T-cell (primary cell): ENCODE measurements around the gene GTF3C5. TPM values are rescaled to one million over a fixed set of nuclear protein-coding genes. Genes with fewer than 3 reads are reported as not detected.
"Not testable (repeated sequence)": the region's sequence is repeated elsewhere in the genome, so short reads cannot be mapped to it uniquely, and the experiment has no call there.

ENCODE experiments used
- ATAC-seq, 4 experiments: fragments of 200-7000 bp in 3 of 4; fragments of 150-1000 bp in 1 of 4; cut with Tn5 transposase; replicated peaks in 1 of 4; 1 replicate in 3 of 4; 2 replicates in 1 of 4; pipeline ENCODE4 v1.10.0; 2021; ENCODE audit warnings: moderate library complexity in 3 of 4, mild to moderate bottlenecking in 2 of 4, moderate number of reproducible peaks in 1 of 4
- CTCF ChIA-PET, 2 donors: fragments of 300-600 bp; sonication (Branson Sonifier 250); formaldehyde crosslinking; loops; one replicate each; lab custom pipeline; 2022; ENCODE audit warnings: antibody characterized with exemption in 2 of 2; lab: Charles Lee
- POLR2A ChIA-PET, 2 donors: fragments of 300-600 bp; sonication (Branson Sonifier 250); formaldehyde crosslinking; loops; one replicate each; lab custom pipeline; 2022; ENCODE audit warnings: antibody characterized with exemption in 2 of 2; lab: Charles Lee
- DNase-seq, 35 experiments: peaks; one replicate each; pipeline versions ENCODE4 v3.0.0 to v3.0.0-alpha.2; 2013 to 2023
- H3K27ac ChIP-seq: one replicate; pipeline ENCODE4 v1.5.1; 2013; ENCODE audit warnings: low read length
- H3K27me3 ChIP-seq, 2 experiments: replicated peaks in 1 of 2; 1 replicate in 1 of 2; 2 replicates in 1 of 2; pipeline versions ENCODE4 v1.6.1 to v1.7.0; 2013; ENCODE audit warnings: low read length in 1 of 2, mixed read lengths in 1 of 2; ENCODE audit not compliant: control insufficient read depth in 2 of 2, insufficient read depth in 2 of 2; ENCODE audit errors: extremely low read depth in 1 of 2
- H3K36me3 ChIP-seq, 2 donors: 1 replicate in 1 of 2; 2 replicates in 1 of 2; pipeline versions ENCODE4 v1.6.1 to v1.7.0; 2013; ENCODE audit warnings: low read length in 1 of 2; ENCODE audit not compliant: control insufficient read depth in 2 of 2, insufficient read depth in 1 of 2; ENCODE audit errors: extremely low read depth in 1 of 2
- H3K4me1 ChIP-seq, 2 experiments: 1 replicate in 1 of 2; 2 replicates in 1 of 2; pipeline versions ENCODE4 v1.6.1 to v1.7.0; 2013; ENCODE audit warnings: low read length in 2 of 2, mixed read lengths in 1 of 2; ENCODE audit not compliant: insufficient read depth in 2 of 2, control insufficient read depth in 1 of 2; ENCODE audit errors: extremely low read depth in 1 of 2
- H3K4me3 ChIP-seq, 2 donors: 1 replicate in 1 of 2; 2 replicates in 1 of 2; pipeline versions ENCODE4 v1.5.1 to v1.7.0; 2013; ENCODE audit warnings: mild to moderate bottlenecking in 2 of 2, low read length in 1 of 2, moderate library complexity in 1 of 2; ENCODE audit not compliant: control insufficient read depth in 1 of 2; ENCODE audit errors: extremely low read depth in 1 of 2
- H3K9me3 ChIP-seq: 2 replicates; pipeline ENCODE4 v1.7.0; 2013
- H3K27ac Mint-ChIP-seq, 2 donors: one replicate each; pipeline ENCODE4 v1.8.0; 2020 to 2021; ENCODE audit warnings: mild to moderate bottlenecking in 2 of 2, mixed read lengths in 2 of 2
- H3K27me3 Mint-ChIP-seq, 2 donors: one replicate each; pipeline ENCODE4 v1.8.0; 2021 to 2022; ENCODE audit warnings: mixed read lengths in 2 of 2
- H3K36me3 Mint-ChIP-seq: one replicate; pipeline ENCODE4 v1.8.0; 2021; ENCODE audit warnings: mixed read lengths
- H3K4me1 Mint-ChIP-seq, 3 donors: one replicate each; pipeline ENCODE4 v1.8.0; 2020 to 2022; ENCODE audit warnings: mixed read lengths in 3 of 3, mild to moderate bottlenecking in 1 of 3
- H3K4me3 Mint-ChIP-seq, 3 donors: one replicate each; pipeline ENCODE4 v1.8.0; 2020 to 2022; ENCODE audit warnings: mild to moderate bottlenecking in 3 of 3, mixed read lengths in 3 of 3, moderate library complexity in 3 of 3
- H3K9me3 Mint-ChIP-seq, 3 donors: one replicate each; pipeline ENCODE4 v1.8.0; 2020 to 2022; ENCODE audit warnings: mixed read lengths in 3 of 3
- WGBS: methylation state at CpG from one replicate; pipeline ENCODE4 v1.1.5; 2013; ENCODE audit warnings: missing lambda C conversion rate; ENCODE audit not compliant: insufficient coverage; 5-methylcytosine and 5-hydroxymethylcytosine counted together
- total RNA-seq, 35 experiments: library from RNA in 6 of 35; stranded (reverse) in 6 of 35; fragments of 120-200 nt in 1 of 35; gene quantifications; one replicate each; pipeline versions ENCODE4 v1.2.1 to v1.2.4 and lab custom pipeline; 2013 to 2026

The GTF3C5 gene
- total RNA-seq, 5 donors from 2014 or later (not counting 1 experiment from before 2014, with no cell fraction given), result 46.6 to 91.2 (median 80.0) TPM

DNA sequence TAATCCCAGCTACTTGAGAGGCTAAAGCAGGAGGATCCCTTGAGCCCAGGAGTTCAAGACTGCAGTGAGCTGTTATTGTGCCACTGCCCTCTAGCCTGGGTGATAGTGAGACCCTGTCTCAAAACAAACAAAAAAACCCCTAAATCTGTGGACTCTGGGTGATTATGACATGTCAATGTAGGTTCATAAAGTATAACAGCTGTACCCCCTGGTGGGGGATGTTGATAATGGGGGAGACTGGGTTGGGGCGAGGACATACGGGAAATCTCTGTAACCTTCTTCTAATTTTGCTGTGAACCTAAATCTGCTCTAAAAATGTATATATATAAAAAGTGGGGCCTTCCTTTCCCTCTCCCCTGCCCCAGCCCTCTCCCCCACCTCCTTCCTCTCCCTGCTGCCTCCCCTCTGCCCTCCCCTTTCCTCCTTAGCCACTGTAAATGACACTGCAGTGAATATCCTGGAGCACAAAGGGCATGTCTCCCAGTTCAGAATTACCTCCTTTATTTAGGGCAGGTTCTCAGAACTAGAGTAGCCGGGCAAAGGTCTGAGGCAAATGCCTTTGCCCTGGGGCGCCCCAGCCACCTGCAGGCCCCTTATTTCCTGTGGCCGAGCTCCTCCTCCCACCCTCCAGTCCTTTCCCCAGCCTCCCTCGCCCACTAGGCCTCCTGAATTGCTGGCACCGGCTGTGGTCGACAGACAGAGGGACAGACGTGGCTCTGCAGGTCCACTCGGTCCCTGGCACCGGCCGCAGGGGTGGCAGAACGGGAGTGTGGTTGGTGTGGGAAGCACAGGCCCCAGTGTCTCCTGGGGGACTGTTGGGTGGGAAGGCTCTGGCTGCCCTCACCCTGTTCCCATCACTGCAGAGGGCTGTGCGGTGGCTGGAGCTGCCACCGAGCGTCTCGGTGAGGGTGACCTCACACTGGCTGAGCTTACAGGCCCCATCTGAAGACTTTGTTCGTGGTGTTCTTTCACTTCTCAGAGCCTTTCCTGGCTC, 50.3 kb downstream of the GTF3C5 start:
- 94% methylated on average over 5 of the region's 18 CpGs for WGBS
- H3K4me3 Mint-ChIP-seq, POLR2A ChIA-PET: not testable (repeated sequence)

DNA sequence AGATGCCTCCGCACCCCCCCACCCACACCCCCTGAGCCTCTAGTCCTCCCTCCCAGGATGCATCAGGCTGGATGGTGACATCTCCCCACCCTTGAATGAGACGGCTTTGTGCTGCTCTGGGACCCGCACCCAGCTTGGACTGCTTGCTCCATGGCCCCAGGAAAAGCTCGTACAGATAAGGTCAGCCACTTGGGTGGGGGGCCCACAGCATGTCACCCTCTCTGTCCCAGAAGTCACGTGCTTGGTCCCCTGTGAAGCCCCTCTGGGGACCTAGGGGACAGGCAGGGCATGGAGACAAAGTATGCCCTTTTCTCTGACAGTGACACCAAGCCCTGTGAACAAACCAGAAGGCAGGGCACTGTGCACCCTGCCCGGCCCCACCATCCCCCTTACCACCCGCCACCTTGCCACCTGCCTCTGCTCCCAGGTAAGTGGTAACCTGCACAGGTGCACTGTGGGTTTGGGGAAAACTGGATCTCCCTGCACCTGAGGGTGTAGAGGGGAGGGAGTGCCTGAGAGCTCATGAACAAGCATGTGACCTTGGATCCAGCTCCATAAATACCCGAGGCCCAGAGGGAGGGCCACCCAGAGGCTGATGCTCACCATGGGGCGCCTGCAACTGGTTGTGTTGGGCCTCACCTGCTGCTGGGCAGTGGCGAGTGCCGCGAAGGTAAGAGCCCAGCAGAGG, 51.3 kb downstream of the GTF3C5 start:
- H3K4me1 Mint-ChIP-seq, H3K27me3 Mint-ChIP-seq, H3K4me3 ChIP-seq, DNase-seq, H3K4me1 ChIP-seq, H3K9me3 Mint-ChIP-seq, H3K36me3 Mint-ChIP-seq, CTCF ChIA-PET, ATAC-seq, H3K9me3 ChIP-seq, H3K27me3 ChIP-seq, H3K27ac Mint-ChIP-seq, H3K36me3 ChIP-seq, H3K4me3 Mint-ChIP-seq, H3K27ac ChIP-seq, POLR2A ChIA-PET: not testable (repeated sequence)
- WGBS, result 81% methylated on average over 5 of the region's 12 CpGs

More for the DNA sequence above, 50.3 kb downstream of the GTF3C5 start:
- H3K27ac ChIP-seq, H3K9me3 ChIP-seq, H3K36me3 ChIP-seq, H3K36me3 Mint-ChIP-seq, H3K27ac Mint-ChIP-seq, DNase-seq, CTCF ChIA-PET, H3K4me3 ChIP-seq, H3K9me3 Mint-ChIP-seq, H3K27me3 ChIP-seq, H3K4me1 Mint-ChIP-seq, ATAC-seq, H3K27me3 Mint-ChIP-seq, H3K4me1 ChIP-seq: not testable (repeated sequence)

DNA sequence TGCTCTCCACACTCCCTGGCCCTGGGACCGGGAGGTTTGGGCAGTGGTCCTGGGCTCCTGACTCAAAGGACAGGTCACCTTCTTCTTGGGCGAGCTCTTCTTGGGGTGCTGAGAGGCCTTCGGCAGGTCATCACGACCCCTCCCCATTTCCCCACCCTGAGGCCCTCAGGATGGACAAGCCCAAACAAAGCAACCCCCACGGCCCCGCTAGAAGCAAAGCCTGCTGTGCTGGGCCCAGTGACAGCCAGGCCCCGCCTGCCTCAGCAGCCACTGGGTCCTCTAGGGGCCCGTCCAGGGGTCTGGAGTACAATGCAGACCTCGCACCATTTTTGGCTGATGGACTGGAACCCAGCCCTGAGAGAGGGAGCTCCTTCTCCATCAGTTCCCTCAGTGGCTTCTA, 52.9 kb downstream of the GTF3C5 start:
- H3K9me3 ChIP-seq, ATAC-seq: not testable (repeated sequence)

DNA sequence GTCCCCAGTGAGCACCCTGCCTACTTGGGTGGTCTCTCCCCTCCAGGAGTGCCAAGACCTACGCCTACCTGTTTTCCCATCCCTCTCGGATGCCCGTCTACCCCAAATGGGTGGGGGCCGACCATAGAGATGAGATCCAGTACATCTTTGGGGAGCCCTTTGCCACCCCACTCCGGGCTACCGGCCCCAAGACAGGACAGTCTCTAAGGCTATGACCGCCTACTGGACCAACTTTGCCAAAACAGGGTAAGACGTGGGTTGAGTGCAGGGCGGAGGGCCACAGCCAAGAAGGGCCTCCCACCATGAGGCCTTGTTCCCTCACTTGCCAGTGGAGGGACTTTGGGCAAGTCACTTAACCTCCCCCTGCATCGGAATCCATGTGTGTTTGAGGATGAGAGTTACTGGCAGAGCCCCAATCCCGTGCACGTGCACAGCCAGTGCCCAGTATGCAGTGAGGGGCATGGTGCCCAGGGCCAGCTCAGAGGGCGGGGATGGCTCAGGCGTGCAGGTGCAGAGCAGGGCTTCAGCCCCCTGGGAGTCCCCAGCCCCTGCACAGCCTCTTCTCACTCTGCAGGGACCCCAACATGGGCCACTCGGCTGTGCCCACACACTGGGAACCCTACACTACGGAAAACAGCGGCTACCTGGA, 55.5 kb downstream of the GTF3C5 start:
- H3K27ac ChIP-seq, POLR2A ChIA-PET, H3K36me3 ChIP-seq, H3K27ac Mint-ChIP-seq, H3K27me3 Mint-ChIP-seq, ATAC-seq, H3K4me1 ChIP-seq, DNase-seq, H3K27me3 ChIP-seq, H3K9me3 ChIP-seq, H3K36me3 Mint-ChIP-seq, H3K4me3 Mint-ChIP-seq, H3K9me3 Mint-ChIP-seq, H3K4me1 Mint-ChIP-seq, H3K4me3 ChIP-seq, CTCF ChIA-PET: not testable (repeated sequence)
- 93% methylated on average over 4 of the region's 17 CpGs for WGBS

More for the DNA sequence above, 52.9 kb downstream of the GTF3C5 start:
- H3K4me1 ChIP-seq, H3K4me1 Mint-ChIP-seq, CTCF ChIA-PET, H3K27ac Mint-ChIP-seq, DNase-seq, H3K27ac ChIP-seq, H3K4me3 ChIP-seq, H3K36me3 ChIP-seq, H3K9me3 Mint-ChIP-seq, H3K36me3 Mint-ChIP-seq, H3K27me3 ChIP-seq, POLR2A ChIA-PET, H3K4me3 Mint-ChIP-seq, H3K27me3 Mint-ChIP-seq: not testable (repeated sequence)
- WGBS, result no CpG with 5 or more reads among the region's 9 CpGs

- ATAC-seq, result no peak
- 85% methylated on average over 14 of the region's 15 CpGs for WGBS
- H3K36me3 Mint-ChIP-seq, result no peaks in the 10 kb centered on the region
Observed at GRCh38 chr9:133086894-133087293, 56.1 kb downstream of the GTF3C5 start.

GRCh38 chr9:133087429-133088145, 56.8 kb downstream of the GTF3C5 start:
- Mint-ChIP-seq H3K4me3 (no peak overlapping the region), H3K36me3 (no peaks in the 10 kb centered on the region)

More at GRCh38 chr9:133086894-133087293, 56.1 kb downstream of the GTF3C5 start:
- Histone ChIP-seq H3K36me3 (no peaks in the 10 kb centered on the region), H3K4me3 (no peak overlapping the region), H3K27me3 (peaks cover 0 to 2% of the 10 kb centered on the region in 2 experiments), H3K9me3 (no peaks in the 10 kb centered on the region), H3K4me1 (no peaks in the 10 kb centered on the region), H3K27ac (no peak overlapping the region)
- no peak overlapping the region for H3K4me3 Mint-ChIP-seq
- H3K4me1 Mint-ChIP-seq, result no peaks in the 10 kb centered on the region
- ChIA-PET CTCF (no interaction called here), POLR2A (no interaction called here)
- no peaks in the 10 kb centered on the region for H3K27me3 Mint-ChIP-seq
- no peaks in the 10 kb centered on the region for H3K9me3 Mint-ChIP-seq
- DNase-seq, result no peak
- H3K27ac Mint-ChIP-seq, result no peak overlapping the region

More at GRCh38 chr9:133087429-133088145, 56.8 kb downstream of the GTF3C5 start:
- ATAC-seq (no peak), DNase-seq (no peak)
- CTCF ChIA-PET, result no interaction called here
- H3K36me3 ChIP-seq, result no peaks in the 10 kb centered on the region
- Mint-ChIP-seq H3K9me3 (no peaks in the 10 kb centered on the region), H3K27me3 (no peaks in the 10 kb centered on the region), H3K4me1 (no peaks in the 10 kb centered on the region), H3K27ac (no peak overlapping the region)
- POLR2A ChIA-PET, result no interaction called here
- no peak overlapping the region for H3K4me3 ChIP-seq
- 54% methylated on average over 2 of the region's 7 CpGs for WGBS
- no peaks in the 10 kb centered on the region for H3K9me3 ChIP-seq
- no peak overlapping the region for H3K27ac ChIP-seq
- H3K27me3 ChIP-seq, result no peaks in the 10 kb centered on the region
- no peaks in the 10 kb centered on the region for H3K4me1 ChIP-seq
